Right atrium auricular region (tissue), 2 donors: Measurements from ENCODE around the gene HLA-DPA1. TPM values are rescaled to one million over a fixed set of nuclear protein-coding genes. Genes with fewer than 3 reads are reported as not detected.

ENCODE experiments used
- DNase-seq: peaks from one replicate; pipeline ENCODE4 v3.0.0-alpha.2; 2019; ENCODE audit warnings: low spot score
- H3K27ac ChIP-seq, 2 donors: fragments of 200-600 bp; sonication (generic); 1 replicate in 1 of 2; 2 replicates in 1 of 2; pipeline ENCODE4 v1.5.1; 2016 to 2019
- H3K27me3 ChIP-seq, 2 donors: fragments of 200-600 bp; sonication (generic); one replicate each; pipeline versions ENCODE4 v1.5.1 to v1.6.0; 2017 to 2019
- H3K36me3 ChIP-seq: fragments of 200-600 bp; sonication (generic); one replicate; pipeline ENCODE4 v1.5.1; 2016
- H3K4me1 ChIP-seq, 2 donors: fragments of 200-600 bp; sonication (generic); one replicate each; pipeline versions ENCODE4 v1.5.1 to v1.6.0; 2017 to 2019
- H3K4me3 ChIP-seq, 2 donors: fragments of 200-600 bp; sonication (generic); 1 replicate in 1 of 2; 2 replicates in 1 of 2; pipeline ENCODE4 v1.5.1; 2017 to 2019; ENCODE audit warnings: mild to moderate bottlenecking in 1 of 2, moderate library complexity in 1 of 2
- H3K9me3 ChIP-seq, 2 donors: fragments of 200-600 bp; sonication (generic); one replicate each; pipeline ENCODE4 v1.5.1; 2019
- total RNA-seq, 2 donors: library from RNA; depleted of rRNA; stranded (reverse); fragments of >200 nt; gene quantifications; one replicate each; pipeline ENCODE4 v1.1.0, GENCODE V29; 2016
- TF ChIP-seq, protein P1 (sequence below), 2 donors: fragments of 200-600 bp; sonication (generic); IDR thresholded peaks; one replicate each; pipeline ENCODE4 v1.5.1; 2019; ENCODE audit warnings: antibody characterized with exemption in 2 of 2

HLA-DPA1 gene
- total RNA-seq, 2 donors from 2014 or later, result 13.1 to 60.5 TPM

DNA sequence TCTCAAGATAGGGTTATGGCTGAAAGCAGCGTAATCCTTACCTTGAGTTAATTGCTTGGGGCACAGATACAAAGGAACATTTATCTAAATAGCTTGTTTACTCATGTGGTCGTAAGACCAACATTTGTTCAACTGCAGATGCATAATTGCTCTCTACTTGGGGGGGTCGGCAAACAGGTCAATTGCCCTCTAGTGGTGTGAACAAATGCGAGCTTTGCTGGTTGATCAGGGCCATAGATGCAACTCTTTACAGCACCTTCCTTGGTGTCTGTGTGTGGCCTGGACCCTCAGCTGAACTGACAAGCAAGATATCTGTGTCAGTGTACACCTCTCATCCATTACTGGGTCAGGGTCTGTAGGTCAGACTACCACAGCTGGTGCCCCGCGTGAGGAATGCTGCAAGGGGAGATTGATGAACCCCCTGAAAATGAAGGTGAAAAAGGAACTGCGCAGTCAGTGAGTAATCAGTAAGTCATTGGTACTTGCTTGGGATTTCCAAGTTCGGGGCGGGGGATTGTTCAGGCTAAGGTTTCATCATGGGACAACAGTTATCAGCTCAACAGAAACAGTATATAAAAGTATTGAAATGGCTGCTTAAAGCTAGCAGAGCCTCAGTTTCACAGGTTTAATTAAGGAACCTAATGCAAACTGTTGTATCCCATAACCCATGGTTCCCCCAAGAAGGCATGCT, 24.0 kb downstream of the HLA-DPA1 start:
- H3K4me3 ChIP-seq, result no peak overlapping the region
- no peaks in the 10 kb centered on the region for H3K9me3 ChIP-seq
- H3K4me1 ChIP-seq, result no peaks in the 10 kb centered on the region
- H3K27ac ChIP-seq, result no peak overlapping the region
- TF ChIP-seq, protein P1, sequence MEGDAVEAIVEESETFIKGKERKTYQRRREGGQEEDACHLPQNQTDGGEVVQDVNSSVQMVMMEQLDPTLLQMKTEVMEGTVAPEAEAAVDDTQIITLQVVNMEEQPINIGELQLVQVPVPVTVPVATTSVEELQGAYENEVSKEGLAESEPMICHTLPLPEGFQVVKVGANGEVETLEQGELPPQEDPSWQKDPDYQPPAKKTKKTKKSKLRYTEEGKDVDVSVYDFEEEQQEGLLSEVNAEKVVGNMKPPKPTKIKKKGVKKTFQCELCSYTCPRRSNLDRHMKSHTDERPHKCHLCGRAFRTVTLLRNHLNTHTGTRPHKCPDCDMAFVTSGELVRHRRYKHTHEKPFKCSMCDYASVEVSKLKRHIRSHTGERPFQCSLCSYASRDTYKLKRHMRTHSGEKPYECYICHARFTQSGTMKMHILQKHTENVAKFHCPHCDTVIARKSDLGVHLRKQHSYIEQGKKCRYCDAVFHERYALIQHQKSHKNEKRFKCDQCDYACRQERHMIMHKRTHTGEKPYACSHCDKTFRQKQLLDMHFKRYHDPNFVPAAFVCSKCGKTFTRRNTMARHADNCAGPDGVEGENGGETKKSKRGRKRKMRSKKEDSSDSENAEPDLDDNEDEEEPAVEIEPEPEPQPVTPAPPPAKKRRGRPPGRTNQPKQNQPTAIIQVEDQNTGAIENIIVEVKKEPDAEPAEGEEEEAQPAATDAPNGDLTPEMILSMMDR (IDR thresholded peaks at IDR 0.05), result no peak
- DNase-seq, result no peak
- no peaks in the 10 kb centered on the region for H3K27me3 ChIP-seq
- H3K36me3 ChIP-seq, result no peaks in the 10 kb centered on the region

DNA sequence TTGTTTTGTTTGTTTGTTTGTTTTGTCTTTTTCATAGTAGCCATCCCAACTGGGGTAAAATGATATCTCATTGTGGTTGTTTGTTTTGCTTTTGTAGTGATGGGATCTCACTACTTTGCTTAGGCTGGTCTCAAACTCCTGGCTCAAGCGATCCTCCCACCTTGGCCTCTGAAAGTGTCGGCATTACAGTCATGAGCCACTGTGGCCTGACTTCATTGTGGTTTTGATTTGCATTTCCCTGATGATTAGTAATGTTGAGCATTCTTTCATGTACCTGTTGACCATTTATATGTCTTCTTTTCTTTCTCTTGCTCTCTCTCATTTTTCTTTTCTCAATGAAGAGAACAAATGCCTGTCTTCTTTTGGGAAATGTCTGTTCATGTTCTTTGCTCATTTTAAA, 33.3 kb downstream of the HLA-DPA1 start:
- TF ChIP-seq, protein P1 (IDR thresholded peaks at IDR 0.05), result no peak
- DNase-seq, result no peak
- no peaks in the 10 kb centered on the region for H3K27me3 ChIP-seq
- no peak overlapping the region for H3K27ac ChIP-seq
- H3K9me3 ChIP-seq, result peaks cover 0 to 7% of the 10 kb centered on the region in 2 donors
- no peak overlapping the region for H3K4me3 ChIP-seq
- no peaks in the 10 kb centered on the region for H3K36me3 ChIP-seq
- no peaks in the 10 kb centered on the region for H3K4me1 ChIP-seq

DNA sequence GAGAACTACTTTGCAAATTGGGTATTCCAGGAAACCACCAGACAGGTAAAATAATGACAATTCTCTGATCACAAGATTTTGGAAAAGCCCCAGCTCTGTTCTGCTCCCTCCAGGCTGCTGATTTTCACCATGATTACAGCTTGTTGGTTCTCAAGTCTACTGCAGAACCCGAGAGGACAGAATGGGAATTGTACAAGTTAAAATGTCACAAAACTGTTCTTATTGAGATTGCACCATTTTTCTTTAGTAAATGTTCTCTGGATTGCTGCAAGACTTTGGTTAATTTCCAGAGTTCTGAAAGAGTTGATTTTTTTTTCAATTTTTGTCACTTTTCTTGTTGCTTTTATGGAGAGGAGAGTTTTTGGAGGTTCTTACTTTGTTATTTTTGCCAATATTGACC, 36.9 kb downstream of the HLA-DPA1 start:
- Histone ChIP-seq H3K4me1 (no peaks in the 10 kb centered on the region), H3K27ac (no peak overlapping the region), H3K4me3 (no peak overlapping the region), H3K9me3 (peaks cover 0 to 10% of the 10 kb centered on the region in 2 donors), H3K36me3 (no peaks in the 10 kb centered on the region), H3K27me3 (no peaks in the 10 kb centered on the region)
- TF ChIP-seq, protein P1 (IDR thresholded peaks at IDR 0.05), result no peak
- no peak for DNase-seq

DNA sequence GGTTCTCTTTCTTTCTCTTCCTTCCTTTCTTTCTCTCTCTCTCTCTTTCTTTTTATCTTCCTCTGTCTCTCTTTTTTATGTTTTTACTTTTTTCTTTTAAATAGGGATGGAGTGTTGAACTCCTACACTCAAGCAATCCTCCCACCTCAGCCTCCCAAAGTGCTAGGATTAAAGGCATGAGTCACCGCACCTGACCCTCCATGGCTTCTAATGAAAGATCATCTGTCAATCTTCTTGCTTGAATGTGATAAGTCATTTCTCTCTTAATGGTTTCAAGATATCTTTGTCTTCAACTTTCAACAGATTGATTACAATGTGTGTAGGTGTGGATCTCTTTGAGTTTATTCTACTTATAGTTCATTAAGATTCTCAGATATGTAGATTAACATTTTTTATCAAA, 38.9 kb downstream of the HLA-DPA1 start:
- TF ChIP-seq, protein P1 (IDR thresholded peaks at IDR 0.05), result no peak
- Histone ChIP-seq H3K27me3 (no peaks in the 10 kb centered on the region), H3K9me3 (peaks cover 0 to 10% of the 10 kb centered on the region in 2 donors), H3K36me3 (no peaks in the 10 kb centered on the region), H3K4me1 (peaks cover 0 to 7% of the 10 kb centered on the region in 2 donors), H3K27ac (no peak overlapping the region), H3K4me3 (no peak overlapping the region)
- no peak for DNase-seq

DNA sequence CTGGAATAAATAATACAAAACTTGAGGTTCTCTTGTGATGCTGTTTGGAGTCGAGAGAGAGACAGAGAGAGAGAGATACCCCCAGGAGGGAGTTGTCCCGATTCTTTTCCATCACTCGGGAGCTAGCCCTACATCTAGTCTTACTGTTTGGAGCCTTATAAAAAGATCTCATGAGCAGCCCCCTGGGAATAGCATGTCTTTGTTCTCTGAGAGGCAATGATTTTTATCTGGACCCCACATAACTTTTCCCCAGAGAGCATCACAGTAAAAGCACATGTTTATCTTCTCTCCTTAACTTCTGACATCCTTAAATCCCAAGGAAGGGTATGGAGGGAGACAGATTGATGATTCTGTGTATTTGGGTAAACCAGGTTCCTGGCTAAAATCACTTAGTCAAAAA, 43.2 kb downstream of the HLA-DPA1 start:
- H3K4me1 ChIP-seq, result peaks cover 0 to 7% of the 10 kb centered on the region in 2 donors
- H3K36me3 ChIP-seq, result no peaks in the 10 kb centered on the region
- H3K4me3 ChIP-seq, result no peak overlapping the region
- H3K27ac ChIP-seq, result peak overlapping the region; percentile 14 to 61
- no peaks in the 10 kb centered on the region for H3K27me3 ChIP-seq
- H3K9me3 ChIP-seq, result peaks cover 0 to 9% of the 10 kb centered on the region in 2 donors
- TF ChIP-seq, protein P1 (IDR thresholded peaks at IDR 0.05), result no peak
- no peak for DNase-seq
